Activated T-helper 17 cell treated with anti-CD3 and anti-CD28 coated beads, Interleukin-2, amount 50 U/mL, for 72 hours (primary cell): ENCODE data around the gene APEX1. TPM values are rescaled to one million over a fixed set of nuclear protein-coding genes. Genes with fewer than 3 reads are reported as not detected.

ENCODE experiments used
- ATAC-seq: fragments of 150-1000 bp; cut with Tn5 transposase; replicated peaks from 2 replicates; pipeline ENCODE4 v1.10.0; 2021; ENCODE audit warnings: mild to moderate bottlenecking, moderate library complexity
- H3K27ac Mint-ChIP-seq: one replicate; pipeline ENCODE4 v1.8.0; 2022; ENCODE audit warnings: mixed read lengths
- H3K27me3 Mint-ChIP-seq: one replicate; pipeline ENCODE4 v1.8.0; 2022; ENCODE audit warnings: mixed read lengths
- H3K36me3 Mint-ChIP-seq: one replicate; pipeline ENCODE4 v1.8.0; 2022; ENCODE audit warnings: low read depth, mild to moderate bottlenecking, mixed read lengths
- H3K4me1 Mint-ChIP-seq: one replicate; pipeline ENCODE4 v1.8.0; 2022; ENCODE audit warnings: mixed read lengths
- H3K4me3 Mint-ChIP-seq: one replicate; pipeline ENCODE4 v1.8.0; 2022; ENCODE audit warnings: mild to moderate bottlenecking, mixed read lengths
- H3K9me3 Mint-ChIP-seq: one replicate; pipeline ENCODE4 v1.8.0; 2022; ENCODE audit warnings: mixed read lengths
- total RNA-seq, 2 donors: library from RNA; stranded (reverse); gene quantifications; one replicate each; pipeline ENCODE4 v1.2.3, GENCODE V29; 2022

The APEX1 gene
- 100 to 1,000 TPM; 151 to 224 TPM for total RNA-seq

DNA sequence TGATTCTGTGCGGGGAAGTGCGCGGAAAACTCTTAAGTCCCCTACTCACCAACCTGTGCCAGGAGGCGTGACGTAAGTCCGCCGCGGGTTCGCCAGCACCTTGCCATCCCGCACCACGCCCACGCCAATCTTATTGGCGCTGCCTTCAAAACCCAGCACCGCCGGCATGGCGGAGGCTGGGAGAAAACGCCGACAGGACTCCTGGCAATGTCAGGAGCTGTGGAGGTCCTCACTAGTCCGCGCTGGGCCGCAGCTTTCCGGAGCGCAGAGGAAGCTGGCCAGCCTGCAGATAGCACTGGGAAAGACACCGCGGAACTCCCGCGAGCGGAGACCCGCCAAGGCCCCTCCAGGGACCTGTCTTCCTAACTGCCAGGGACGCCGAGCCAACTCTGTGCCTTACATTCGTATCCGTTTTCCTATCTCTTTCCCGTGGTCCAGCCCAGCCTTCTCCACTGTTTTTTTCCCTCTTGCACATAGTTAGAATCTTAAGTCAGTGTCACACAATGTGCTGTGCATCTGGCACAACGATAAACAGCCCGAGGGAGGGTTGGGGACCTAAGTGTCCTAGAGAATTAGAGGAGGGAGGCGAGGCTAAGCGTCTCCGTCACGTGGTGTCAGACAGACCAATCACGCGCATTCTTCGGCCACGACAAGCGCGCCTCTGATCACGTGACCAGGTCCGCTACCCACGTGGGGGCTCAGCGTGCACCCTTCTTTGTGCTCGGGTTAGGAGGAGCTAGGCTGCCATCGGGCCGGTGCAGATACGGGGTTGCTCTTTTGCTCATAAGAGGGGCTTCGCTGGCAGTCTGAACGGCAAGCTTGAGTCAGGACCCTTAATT, at the start of gene APEX1, which contains the start of gene OSGEP:
Gene APEX1 (plus strand): TSS at position 711 of the 839 bp plus-strand sequence. CDS start 420 bp downstream, outside the sequence.
Gene OSGEP (minus strand): TSS at position 297 of the 839 bp plus-strand sequence. CDS start 129 bp downstream, at position 168.
- no peaks in the 10 kb centered on the region for H3K9me3 Mint-ChIP-seq
- no peak within 1 kb of the TSS for H3K27ac Mint-ChIP-seq
- H3K4me1 Mint-ChIP-seq: peaks cover 9% of the 10 kb centered on the region
- no peaks in the 10 kb centered on the region for H3K36me3 Mint-ChIP-seq
- H3K4me3 Mint-ChIP-seq: no peak within 1 kb of the TSS
- peak; percentile 89 for ATAC-seq
- no peaks in the 10 kb centered on the region for H3K27me3 Mint-ChIP-seq

DNA sequence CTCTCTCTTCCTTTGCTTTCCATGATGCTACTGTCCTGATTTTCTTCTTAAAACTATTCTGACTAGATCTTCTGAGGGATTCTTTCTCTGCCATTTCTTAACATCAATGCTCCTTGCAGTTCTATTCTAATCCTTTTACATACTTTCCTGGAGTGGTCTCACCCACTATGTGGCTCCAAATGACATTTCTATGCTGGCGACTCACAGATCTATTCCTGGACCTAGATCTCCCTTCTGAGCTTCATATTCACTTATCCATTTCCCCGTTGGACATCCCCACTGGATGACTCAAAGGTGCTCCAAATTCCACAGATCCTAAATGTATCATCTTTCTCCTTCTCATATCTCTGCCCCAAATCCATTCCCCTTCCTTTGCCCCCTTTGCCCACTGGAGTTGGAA, 45.8 kb upstream of the APEX1 start:
- Mint-ChIP-seq H3K27ac (peak overlapping the region; percentile 20), H3K4me1 (peaks cover 37% of the 10 kb centered on the region), H3K4me3 (no peak overlapping the region), H3K9me3 (no peaks in the 10 kb centered on the region), H3K36me3 (peaks cover 73% of the 10 kb centered on the region), H3K27me3 (no peaks in the 10 kb centered on the region)
- no peak for ATAC-seq

DNA sequence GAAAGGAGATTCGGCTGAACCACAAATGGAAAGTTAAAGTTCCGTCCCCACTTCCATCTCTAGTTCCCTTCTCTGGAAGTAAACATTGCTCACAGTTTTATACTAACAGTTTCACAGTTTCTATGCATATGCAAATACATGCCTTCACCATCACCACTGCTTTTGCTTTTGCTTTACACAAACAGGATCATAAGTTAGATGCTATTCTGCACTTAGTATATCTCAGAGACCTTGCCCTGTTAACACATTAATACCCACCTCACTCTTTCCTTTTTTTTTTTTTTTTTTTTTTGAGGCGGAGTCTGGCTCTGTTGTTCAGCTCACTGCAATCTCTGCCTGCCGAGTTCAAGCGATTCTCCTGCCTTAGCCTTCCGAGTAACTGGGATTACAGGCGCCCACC, 42.6 kb upstream of the APEX1 start:
- peaks cover 30% of the 10 kb centered on the region for H3K4me1 Mint-ChIP-seq
- H3K4me3 Mint-ChIP-seq: peak overlapping the region; percentile 95
- H3K9me3 Mint-ChIP-seq: no peaks in the 10 kb centered on the region
- no peaks in the 10 kb centered on the region for H3K27me3 Mint-ChIP-seq
- peak; percentile 47 for ATAC-seq
- peaks cover 42% of the 10 kb centered on the region for H3K36me3 Mint-ChIP-seq
- peak overlapping the region; percentile 97 for H3K27ac Mint-ChIP-seq

DNA sequence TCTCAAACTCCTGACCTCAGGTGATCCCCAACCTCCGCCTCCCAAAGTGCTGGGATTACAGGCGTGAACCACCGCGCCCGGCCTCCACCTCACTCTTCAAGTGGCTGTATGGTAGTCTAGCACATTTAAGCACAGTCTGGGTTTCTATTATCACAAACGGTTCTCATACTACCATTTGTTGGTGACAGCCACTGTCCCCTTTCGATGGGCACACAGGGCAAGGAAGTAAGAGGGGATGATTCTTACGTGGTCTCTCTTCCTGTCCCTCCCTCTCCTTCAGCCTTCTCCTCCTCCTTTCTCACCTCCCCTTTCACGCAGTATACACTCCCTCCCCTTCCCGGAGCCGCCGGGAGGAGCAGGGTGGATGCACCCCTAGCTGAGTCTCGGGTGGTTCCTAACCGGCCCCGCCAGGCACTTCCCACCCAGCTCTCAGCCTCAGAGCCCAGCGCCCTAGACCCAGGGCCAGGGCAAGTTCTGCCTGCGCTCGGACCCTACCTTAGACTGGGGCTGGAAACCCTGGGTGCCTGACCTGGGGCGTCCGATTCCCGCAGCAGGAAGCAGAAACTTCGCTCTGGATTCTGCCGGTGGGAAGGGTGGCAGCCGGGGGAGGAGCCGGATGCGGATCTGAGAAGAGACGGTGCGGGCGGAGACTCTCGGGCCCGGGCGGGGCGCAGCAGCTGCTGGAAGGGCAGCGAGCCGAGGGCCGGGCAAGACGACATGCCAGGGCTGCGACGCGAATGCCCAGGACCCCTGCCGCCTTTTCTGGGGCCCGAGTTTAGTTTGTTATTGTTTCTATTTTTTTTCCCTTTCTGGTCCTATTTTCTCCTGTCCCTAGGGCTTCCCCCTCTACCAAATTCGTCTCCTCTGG, 41.9 kb upstream of the APEX1 start, which contains the start of gene TEP1:
Gene TEP1 (minus strand): TSS at position 626 of the 868 bp plus-strand sequence. CDS start 5,062 bp downstream, outside the sequence.
- ATAC-seq: peak; percentile 84
- Mint-ChIP-seq H3K9me3 (no peaks in the 10 kb centered on the region), H3K4me3 (peak within 1 kb of the TSS; percentile 95), H3K4me1 (peaks cover 30% of the 10 kb centered on the region), H3K36me3 (peaks cover 35% of the 10 kb centered on the region), H3K27me3 (no peaks in the 10 kb centered on the region), H3K27ac (peak within 1 kb of the TSS; percentile 97)

DNA sequence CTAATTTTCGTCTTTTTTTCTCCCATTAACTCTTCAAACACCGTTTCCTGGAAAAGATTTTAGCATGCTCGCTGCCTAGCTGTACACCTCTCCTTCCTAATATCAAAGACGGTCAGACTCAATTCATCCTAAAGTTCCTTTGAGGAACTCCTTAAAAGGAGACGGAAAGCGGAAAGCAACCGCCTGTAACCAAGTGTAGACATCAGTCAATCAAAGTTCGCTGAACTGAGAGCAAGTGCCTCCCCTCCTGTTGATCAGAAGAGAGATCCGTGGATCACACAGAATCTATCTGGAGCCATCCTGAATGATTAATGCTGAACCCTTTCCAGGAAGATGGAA, 41.3 kb upstream of the APEX1 start:
- peak overlapping the region; percentile 97 for H3K27ac Mint-ChIP-seq
- no peaks in the 10 kb centered on the region for H3K9me3 Mint-ChIP-seq
- no peaks in the 10 kb centered on the region for H3K27me3 Mint-ChIP-seq
- H3K36me3 Mint-ChIP-seq: peaks cover 31% of the 10 kb centered on the region
- peak overlapping the region; percentile 95 for H3K4me3 Mint-ChIP-seq
- H3K4me1 Mint-ChIP-seq: peaks cover 30% of the 10 kb centered on the region
- ATAC-seq: peak; percentile 58

DNA sequence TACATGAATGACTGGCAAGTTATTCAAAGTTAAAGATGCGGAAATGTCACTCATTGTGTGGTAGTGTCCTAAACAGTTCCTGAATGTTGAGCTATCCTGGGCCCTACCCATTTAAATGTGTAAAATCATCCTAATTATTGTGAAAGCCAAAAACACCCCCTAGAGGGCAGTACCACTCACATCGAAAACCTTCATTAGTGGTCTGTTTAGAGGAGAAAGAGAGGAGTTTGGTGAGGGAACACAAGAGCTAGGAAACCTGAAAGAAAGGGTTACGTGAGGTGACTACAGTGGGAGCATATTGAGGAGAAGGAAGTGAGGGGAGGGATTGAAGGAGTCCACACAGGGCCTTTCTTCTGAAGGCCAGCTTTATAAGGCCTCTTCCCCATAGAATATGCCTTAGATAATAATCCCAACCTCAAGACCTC, 39.2 kb upstream of the APEX1 start:
- no peaks in the 10 kb centered on the region for H3K9me3 Mint-ChIP-seq
- H3K27ac Mint-ChIP-seq: peak overlapping the region; percentile 5
- H3K4me1 Mint-ChIP-seq: peaks cover 24% of the 10 kb centered on the region
- peak overlapping the region; percentile 19 for H3K4me3 Mint-ChIP-seq
- peak; percentile 28 for ATAC-seq
- H3K36me3 Mint-ChIP-seq: peaks cover 23% of the 10 kb centered on the region
- no peaks in the 10 kb centered on the region for H3K27me3 Mint-ChIP-seq

DNA sequence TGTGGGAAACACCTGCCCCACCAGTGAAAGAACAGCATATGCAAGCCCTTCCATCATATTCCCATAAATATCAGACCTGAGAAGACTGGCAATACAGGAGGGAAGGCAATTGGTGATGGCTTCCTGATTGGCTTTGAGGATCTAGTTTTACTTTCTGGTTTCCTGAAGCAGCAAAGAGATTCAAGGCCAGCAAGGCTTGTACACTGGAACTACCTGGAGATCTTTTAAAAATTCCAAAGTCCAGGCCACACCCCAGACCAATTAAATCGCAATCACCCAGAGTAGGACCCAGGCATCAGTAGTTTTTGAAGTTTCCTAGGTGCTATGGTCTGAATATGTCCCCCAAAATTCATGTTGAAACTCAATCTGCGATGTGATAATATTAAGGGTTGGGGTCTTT, 38.8 kb upstream of the APEX1 start:
- Mint-ChIP-seq H3K4me3 (peak overlapping the region; percentile 19), H3K9me3 (no peaks in the 10 kb centered on the region), H3K27ac (peak overlapping the region; percentile 5), H3K27me3 (no peaks in the 10 kb centered on the region), H3K4me1 (peaks cover 19% of the 10 kb centered on the region), H3K36me3 (peaks cover 18% of the 10 kb centered on the region)
- ATAC-seq: no peak

DNA sequence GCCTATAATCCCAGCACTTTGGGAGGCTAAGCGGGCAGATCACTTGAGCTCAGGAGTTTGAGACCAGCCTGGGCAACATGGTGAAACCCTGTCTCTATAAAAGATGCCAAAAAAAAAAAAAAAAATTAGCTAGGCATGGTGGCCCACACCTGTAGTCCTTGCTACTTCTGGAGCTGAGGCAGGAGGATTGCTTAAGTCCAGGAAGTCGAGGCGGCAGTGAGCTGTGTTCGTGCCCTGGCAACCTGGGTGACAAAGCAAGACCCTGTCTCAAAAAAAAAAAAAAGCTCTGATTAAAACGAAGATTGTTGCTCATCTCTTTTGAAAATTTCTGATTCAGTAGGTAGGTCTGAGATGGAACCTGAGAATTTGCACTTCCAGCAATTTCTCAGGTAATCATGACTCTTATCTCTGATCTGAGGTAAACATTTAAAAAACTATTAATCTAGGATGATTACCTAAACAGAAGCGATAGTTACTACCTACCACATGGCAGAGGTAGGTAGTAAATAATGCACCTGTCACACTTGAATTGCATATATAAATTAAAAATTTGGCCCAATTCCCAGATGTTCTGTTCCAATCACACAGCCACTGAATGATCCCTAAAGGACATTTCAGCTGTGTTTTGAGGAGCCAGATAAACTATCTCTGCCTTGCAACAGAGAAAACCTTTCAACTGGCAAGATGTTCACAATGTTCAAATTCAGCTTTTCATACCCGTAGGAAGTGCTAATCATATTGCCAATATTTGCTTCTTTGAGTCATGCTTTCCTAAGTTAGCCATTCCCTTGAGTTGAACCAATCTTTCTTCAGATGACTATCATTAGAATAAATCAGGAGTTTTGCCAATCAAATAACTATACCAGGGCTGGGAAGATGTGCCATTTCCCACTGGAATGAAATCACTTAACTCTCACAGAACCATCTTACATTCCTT, 37.5 kb upstream of the APEX1 start:
- H3K4me1 Mint-ChIP-seq: peaks cover 17% of the 10 kb centered on the region
- no peaks in the 10 kb centered on the region for H3K27me3 Mint-ChIP-seq
- no peaks in the 10 kb centered on the region for H3K9me3 Mint-ChIP-seq
- no peak for ATAC-seq
- H3K36me3 Mint-ChIP-seq: peaks cover 11% of the 10 kb centered on the region
- H3K4me3 Mint-ChIP-seq: no peak overlapping the region
- no peak overlapping the region for H3K27ac Mint-ChIP-seq

DNA sequence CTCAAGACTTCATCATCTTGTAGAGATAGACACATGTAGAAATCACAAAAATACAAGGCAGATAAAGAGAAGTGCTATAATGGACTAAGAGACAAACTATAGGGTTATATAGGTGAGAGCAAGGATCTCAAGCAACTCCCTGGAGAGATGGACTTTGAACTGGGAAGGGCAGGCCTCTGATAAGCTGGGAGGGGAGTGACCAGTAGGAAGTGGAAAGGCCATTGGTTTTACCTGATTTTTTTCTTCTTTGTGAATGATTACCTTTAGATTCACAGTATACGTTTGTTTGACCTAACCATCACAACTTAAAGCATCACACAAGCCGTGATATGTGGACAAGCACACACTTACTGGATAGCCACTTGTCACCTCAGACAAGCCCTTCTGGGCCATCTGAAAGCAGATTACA, 36.5 kb upstream of the APEX1 start:
- ATAC-seq: no peak

DNA sequence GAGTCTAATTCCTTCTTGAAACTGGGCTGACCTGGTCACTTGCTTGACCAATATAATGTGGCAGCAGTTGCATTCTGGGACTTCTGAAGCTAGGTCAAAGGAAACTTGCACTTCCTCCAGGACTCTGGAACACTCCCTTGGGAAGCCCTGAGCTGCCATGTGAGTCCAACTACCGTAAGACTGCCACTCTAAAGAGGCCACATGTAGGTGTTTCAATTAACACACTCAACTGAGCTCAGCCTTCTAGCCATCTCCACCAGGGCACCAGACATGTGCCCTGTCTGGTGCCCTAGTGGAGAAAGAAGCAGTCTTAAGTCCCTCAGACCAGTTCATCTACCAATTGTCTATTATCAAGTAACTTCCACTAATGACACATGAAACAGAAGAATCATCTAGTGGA, 35.6 kb upstream of the APEX1 start:
- Mint-ChIP-seq H3K27me3 (no peaks in the 10 kb centered on the region), H3K36me3 (no peaks in the 10 kb centered on the region), H3K4me3 (no peak overlapping the region), H3K27ac (peak overlapping the region; percentile 56), H3K9me3 (no peaks in the 10 kb centered on the region), H3K4me1 (peaks cover 11% of the 10 kb centered on the region)
- ATAC-seq: no peak

More for the DNA sequence above, 36.5 kb upstream of the APEX1 start:
- Mint-ChIP-seq H3K27ac (no peak overlapping the region), H3K36me3 (peaks cover 4% of the 10 kb centered on the region), H3K4me3 (no peak overlapping the region), H3K27me3 (no peaks in the 10 kb centered on the region), H3K9me3 (no peaks in the 10 kb centered on the region), H3K4me1 (peaks cover 16% of the 10 kb centered on the region)

DNA sequence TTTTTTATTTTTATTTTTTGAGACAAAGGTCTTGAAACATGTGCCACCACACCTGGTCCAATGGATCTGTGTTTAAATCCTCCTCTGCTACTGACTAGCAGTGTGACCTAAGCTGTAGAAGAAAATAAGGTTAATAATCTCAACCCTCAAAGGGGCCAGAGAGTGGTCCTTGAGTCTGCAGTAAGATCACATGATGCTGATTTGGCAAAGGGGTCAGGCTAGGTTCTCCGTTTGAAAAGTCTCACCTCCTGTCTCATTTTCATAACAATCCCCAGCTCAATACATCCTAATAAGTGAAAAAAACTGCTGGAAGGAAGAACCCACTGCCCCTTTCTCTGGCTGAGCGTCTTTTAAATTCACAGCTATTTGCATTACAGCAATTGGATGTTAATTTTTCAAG, 33.8 kb upstream of the APEX1 start:
- H3K4me3 Mint-ChIP-seq: no peak overlapping the region
- H3K9me3 Mint-ChIP-seq: no peaks in the 10 kb centered on the region
- peaks cover under 1% of the 10 kb centered on the region for H3K4me1 Mint-ChIP-seq
- H3K36me3 Mint-ChIP-seq: no peaks in the 10 kb centered on the region
- no peaks in the 10 kb centered on the region for H3K27me3 Mint-ChIP-seq
- ATAC-seq: no peak
- no peak overlapping the region for H3K27ac Mint-ChIP-seq

DNA sequence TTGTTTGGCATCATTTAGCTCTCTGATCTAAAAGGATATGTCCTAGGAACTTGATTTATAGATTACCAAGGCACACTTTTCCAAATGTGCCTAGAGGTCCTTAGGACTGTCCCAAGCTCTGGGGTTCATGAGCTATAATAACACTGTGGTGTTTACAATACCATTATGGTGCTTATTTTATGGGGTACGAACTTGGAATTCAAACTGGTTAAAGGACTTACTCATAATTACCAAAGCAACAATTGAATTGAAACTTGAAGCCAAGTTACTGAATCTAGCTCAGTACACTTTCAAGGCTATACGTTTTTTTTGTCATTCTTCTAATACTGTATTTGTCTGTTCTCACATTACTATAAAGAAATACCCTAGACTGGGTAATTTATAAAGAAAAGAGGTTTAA, 32.1 kb upstream of the APEX1 start:
- no peaks in the 10 kb centered on the region for H3K27me3 Mint-ChIP-seq
- no peak for ATAC-seq
- H3K27ac Mint-ChIP-seq: no peak overlapping the region
- H3K36me3 Mint-ChIP-seq: no peaks in the 10 kb centered on the region
- H3K9me3 Mint-ChIP-seq: no peaks in the 10 kb centered on the region
- H3K4me1 Mint-ChIP-seq: peaks cover 9% of the 10 kb centered on the region
- no peak overlapping the region for H3K4me3 Mint-ChIP-seq

DNA sequence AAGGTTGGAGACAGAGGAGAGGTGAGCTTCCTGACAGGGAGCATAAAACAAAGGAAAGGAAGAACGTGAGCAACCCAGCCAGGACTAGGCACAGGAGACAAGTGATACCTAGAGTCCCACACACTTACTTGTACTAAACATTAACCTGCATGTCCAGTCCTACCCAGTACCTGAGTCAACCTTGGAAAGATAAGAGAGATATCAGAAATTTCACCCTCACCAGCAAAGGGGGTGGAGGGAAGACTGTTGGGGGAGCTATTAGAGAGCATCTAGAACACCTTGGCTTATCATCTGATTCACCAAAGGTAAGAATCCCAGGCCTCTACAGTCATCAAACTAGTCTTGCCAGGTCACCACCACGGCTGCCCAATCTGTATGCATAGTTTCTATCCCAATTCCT, 30.2 kb upstream of the APEX1 start:
- no peaks in the 10 kb centered on the region for H3K9me3 Mint-ChIP-seq
- no peaks in the 10 kb centered on the region for H3K36me3 Mint-ChIP-seq
- H3K4me3 Mint-ChIP-seq: no peak overlapping the region
- H3K4me1 Mint-ChIP-seq: peaks cover 11% of the 10 kb centered on the region
- H3K27me3 Mint-ChIP-seq: no peaks in the 10 kb centered on the region
- ATAC-seq: no peak
- H3K27ac Mint-ChIP-seq: no peak overlapping the region
